ENCODE data around the gene CCR5AS.

Gene CCR5AS

DNA sequence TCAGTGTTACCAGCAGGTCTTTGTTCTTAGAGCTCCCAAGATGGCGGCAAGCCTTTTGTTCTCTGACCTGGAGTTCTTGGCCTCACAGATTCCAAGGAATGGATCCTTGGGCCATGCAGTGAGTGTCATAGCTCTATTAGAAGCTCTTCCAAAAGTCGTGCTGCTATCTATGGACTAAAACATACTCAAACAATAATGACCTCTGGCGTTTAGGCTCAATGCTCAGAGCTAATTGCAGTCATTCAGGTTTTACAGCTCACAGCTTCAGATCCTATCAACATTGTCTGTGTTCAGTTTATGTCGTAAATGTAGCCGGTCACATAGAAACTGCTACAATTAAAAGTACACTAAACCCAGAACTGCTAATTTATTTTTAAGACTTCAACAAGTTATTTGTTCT lies 22.4 kb upstream of the CCR5AS start:
- H3K27ac ChIP-seq (ENCODE audit: low read depth): no peak overlapping the region
- no peaks in the 10 kb centered on the region for H3K27me3 Mint-ChIP-seq (ENCODE audit: insufficient read depth, low read depth, poor library complexity)
- H3K27ac Mint-ChIP-seq: no peak overlapping the region
- peaks cover 17% of the 10 kb centered on the region for H3K9me3 Mint-ChIP-seq
- no peak overlapping the region for H3K4me2 ChIP-seq
- H3K79me2 ChIP-seq (replicated peaks; ENCODE audit: insufficient read depth): no peaks in the 10 kb centered on the region
- H3K4me3 Mint-ChIP-seq: no peak overlapping the region
- no peak overlapping the region for H3K4me3 ChIP-seq
- H3K4me1 ChIP-seq (ENCODE audit: insufficient read depth): no peaks in the 10 kb centered on the region; the same call in 1 of the 2 replicates
- ATAC-seq: no peak
- H3F3A ChIP-seq (replicated peaks; ENCODE audit: low read depth): no peaks in the 10 kb centered on the region
- H3K9me2 ChIP-seq (ENCODE audit: insufficient read depth): no peaks in the 10 kb centered on the region; the same call in 1 of the 2 replicates
- H2AFZ ChIP-seq: peak overlapping the region; percentile 75
- no peak for DNase-seq (ENCODE audit: low spot score)
- no peak for TF ChIP-seq CREB1 (CRISPR knock-in tag; IDR thresholded peaks at IDR 0.05; ENCODE audit: low read depth)
- TF ChIP-seq, protein P1, sequence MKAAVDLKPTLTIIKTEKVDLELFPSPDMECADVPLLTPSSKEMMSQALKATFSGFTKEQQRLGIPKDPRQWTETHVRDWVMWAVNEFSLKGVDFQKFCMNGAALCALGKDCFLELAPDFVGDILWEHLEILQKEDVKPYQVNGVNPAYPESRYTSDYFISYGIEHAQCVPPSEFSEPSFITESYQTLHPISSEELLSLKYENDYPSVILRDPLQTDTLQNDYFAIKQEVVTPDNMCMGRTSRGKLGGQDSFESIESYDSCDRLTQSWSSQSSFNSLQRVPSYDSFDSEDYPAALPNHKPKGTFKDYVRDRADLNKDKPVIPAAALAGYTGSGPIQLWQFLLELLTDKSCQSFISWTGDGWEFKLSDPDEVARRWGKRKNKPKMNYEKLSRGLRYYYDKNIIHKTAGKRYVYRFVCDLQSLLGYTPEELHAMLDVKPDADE (IDR thresholded peaks at IDR 0.05): no peak
- TF ChIP-seq JUNB (IDR thresholded peaks at IDR 0.05; ENCODE audit: unreplicated experiment): no peak
- TF ChIP-seq, protein P2, sequence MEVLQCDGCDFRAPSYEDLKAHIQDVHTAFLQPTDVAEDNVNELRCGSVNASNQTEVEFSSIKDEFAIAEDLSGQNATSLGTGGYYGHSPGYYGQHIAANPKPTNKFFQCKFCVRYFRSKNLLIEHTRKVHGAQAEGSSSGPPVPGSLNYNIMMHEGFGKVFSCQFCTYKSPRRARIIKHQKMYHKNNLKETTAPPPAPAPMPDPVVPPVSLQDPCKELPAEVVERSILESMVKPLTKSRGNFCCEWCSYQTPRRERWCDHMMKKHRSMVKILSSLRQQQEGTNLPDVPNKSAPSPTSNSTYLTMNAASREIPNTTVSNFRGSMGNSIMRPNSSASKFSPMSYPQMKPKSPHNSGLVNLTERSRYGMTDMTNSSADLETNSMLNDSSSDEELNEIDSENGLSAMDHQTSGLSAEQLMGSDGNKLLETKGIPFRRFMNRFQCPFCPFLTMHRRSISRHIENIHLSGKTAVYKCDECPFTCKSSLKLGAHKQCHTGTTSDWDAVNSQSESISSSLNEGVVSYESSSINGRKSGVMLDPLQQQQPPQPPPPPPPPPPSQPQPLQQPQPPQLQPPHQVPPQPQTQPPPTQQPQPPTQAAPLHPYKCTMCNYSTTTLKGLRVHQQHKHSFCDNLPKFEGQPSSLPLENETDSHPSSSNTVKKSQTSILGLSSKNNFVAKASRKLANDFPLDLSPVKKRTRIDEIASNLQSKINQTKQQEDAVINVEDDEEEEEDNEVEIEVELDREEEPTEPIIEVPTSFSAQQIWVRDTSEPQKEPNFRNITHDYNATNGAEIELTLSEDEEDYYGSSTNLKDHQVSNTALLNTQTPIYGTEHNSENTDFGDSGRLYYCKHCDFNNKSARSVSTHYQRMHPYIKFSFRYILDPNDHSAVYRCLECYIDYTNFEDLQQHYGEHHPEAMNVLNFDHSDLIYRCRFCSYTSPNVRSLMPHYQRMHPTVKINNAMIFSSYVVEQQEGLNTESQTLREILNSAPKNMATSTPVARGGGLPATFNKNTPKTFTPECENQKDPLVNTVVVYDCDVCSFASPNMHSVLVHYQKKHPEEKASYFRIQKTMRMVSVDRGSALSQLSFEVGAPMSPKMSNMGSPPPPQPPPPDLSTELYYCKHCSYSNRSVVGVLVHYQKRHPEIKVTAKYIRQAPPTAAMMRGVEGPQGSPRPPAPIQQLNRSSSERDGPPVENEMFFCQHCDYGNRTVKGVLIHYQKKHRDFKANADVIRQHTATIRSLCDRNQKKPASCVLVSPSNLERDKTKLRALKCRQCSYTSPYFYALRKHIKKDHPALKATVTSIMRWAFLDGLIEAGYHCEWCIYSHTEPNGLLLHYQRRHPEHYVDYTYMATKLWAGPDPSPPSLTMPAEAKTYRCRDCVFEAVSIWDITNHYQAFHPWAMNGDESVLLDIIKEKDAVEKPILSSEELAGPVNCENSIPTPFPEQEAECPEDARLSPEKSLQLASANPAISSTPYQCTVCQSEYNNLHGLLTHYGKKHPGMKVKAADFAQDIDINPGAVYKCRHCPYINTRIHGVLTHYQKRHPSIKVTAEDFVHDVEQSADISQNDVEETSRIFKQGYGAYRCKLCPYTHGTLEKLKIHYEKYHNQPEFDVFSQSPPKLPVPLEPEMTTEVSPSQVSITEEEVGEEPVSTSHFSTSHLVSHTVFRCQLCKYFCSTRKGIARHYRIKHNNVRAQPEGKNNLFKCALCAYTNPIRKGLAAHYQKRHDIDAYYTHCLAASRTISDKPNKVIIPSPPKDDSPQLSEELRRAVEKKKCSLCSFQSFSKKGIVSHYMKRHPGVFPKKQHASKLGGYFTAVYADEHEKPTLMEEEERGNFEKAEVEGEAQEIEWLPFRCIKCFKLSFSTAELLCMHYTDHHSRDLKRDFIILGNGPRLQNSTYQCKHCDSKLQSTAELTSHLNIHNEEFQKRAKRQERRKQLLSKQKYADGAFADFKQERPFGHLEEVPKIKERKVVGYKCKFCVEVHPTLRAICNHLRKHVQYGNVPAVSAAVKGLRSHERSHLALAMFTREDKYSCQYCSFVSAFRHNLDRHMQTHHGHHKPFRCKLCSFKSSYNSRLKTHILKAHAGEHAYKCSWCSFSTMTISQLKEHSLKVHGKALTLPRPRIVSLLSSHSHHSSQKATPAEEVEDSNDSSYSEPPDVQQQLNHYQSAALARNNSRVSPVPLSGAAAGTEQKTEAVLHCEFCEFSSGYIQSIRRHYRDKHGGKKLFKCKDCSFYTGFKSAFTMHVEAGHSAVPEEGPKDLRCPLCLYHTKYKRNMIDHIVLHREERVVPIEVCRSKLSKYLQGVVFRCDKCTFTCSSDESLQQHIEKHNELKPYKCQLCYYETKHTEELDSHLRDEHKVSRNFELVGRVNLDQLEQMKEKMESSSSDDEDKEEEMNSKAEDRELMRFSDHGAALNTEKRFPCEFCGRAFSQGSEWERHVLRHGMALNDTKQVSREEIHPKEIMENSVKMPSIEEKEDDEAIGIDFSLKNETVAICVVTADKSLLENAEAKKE (CRISPR knock-in tag; IDR thresholded peaks at IDR 0.05): no peak
- TF ChIP-seq, protein P3, sequence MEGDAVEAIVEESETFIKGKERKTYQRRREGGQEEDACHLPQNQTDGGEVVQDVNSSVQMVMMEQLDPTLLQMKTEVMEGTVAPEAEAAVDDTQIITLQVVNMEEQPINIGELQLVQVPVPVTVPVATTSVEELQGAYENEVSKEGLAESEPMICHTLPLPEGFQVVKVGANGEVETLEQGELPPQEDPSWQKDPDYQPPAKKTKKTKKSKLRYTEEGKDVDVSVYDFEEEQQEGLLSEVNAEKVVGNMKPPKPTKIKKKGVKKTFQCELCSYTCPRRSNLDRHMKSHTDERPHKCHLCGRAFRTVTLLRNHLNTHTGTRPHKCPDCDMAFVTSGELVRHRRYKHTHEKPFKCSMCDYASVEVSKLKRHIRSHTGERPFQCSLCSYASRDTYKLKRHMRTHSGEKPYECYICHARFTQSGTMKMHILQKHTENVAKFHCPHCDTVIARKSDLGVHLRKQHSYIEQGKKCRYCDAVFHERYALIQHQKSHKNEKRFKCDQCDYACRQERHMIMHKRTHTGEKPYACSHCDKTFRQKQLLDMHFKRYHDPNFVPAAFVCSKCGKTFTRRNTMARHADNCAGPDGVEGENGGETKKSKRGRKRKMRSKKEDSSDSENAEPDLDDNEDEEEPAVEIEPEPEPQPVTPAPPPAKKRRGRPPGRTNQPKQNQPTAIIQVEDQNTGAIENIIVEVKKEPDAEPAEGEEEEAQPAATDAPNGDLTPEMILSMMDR (conservative IDR thresholded peaks at IDR 0.05; ENCODE audit: low read depth in 2 of 2): no peak
- no peak for TF ChIP-seq POLR2AphosphoS5 (IDR thresholded peaks at IDR 0.05; ENCODE audit: low read depth)
- peaks cover 7% of the 10 kb centered on the region; the same call in 2 of the 3 replicates for H3K36me3 Mint-ChIP-seq (ENCODE audit: low read depth)
- H3K36me3 ChIP-seq (ENCODE audit: insufficient read depth): peaks cover 7% of the 10 kb centered on the region
- H4K20me1 ChIP-seq (replicated peaks; ENCODE audit: insufficient read depth): no peaks in the 10 kb centered on the region
- H3K4me1 Mint-ChIP-seq: peaks cover 10% of the 10 kb centered on the region; the same call in 2 of the 3 replicates
- no peaks in the 10 kb centered on the region for H3K27me3 ChIP-seq (ENCODE audit: insufficient read depth)

Measured in GM23338 (cell line).